ENCODE results near the gene ZSCAN30. TPM values are rescaled to one million over a fixed set of nuclear protein-coding genes. Genes with fewer than 3 reads are reported as not detected.

ZSCAN30 gene
- total RNA-seq, 2 experiments from 2014 or later, result 24.2 to 25.4 TPM

Other genes starting within 250 kb of the ZSCAN30 start
- gene MAPRE2, start 248.8 kb downstream of the ZSCAN30 start, total RNA-seq, result 10 to 100 TPM; 59.4 to 83.8 TPM
- gene ZNF397, start 49.2 kb downstream of the ZSCAN30 start, total RNA-seq, result 10 to 100 TPM; 21.3 to 21.9 TPM
- 10 to 100 TPM; 31.7 to 50.9 TPM for gene ZNF24, start 54.2 kb upstream of the ZSCAN30 start, total RNA-seq
- 1 to 10 TPM in 1 of 2 experiments, under 1 TPM in 1; 0.47 to 1.1 TPM for gene ZNF396, start 87.1 kb upstream of the ZSCAN30 start, total RNA-seq
- gene INO80C, start 207.7 kb upstream of the ZSCAN30 start, total RNA-seq, result 10 to 100 TPM; 30.8 to 37.4 TPM

All from activated CD4-positive, alpha-beta T cell treated with anti-CD3 and anti-CD28 coated beads for 36 hours (primary cell).